A673 (cell line): ENCODE results near the gene EXT2. TPM values are rescaled to one million over a fixed set of nuclear protein-coding genes. Genes with fewer than 3 reads are reported as not detected.

ENCODE experiments used
- BruUV-seq: library from RNA; stranded (reverse); fragments of 400-500 nt; replicated peaks from 2 replicates; lab custom pipeline; 2021; lab: Mats Ljungman, UMichigan
- CTCF ChIA-PET: fragments of 300-600 bp; sonication (Branson Sonifier 250); formaldehyde crosslinking; loops from one replicate; lab custom pipeline; 2022; ENCODE audit warnings: antibody characterized with exemption; lab: Charles Lee
- POLR2A ChIA-PET: fragments of 300-600 bp; sonication (Branson Sonifier 250); formaldehyde crosslinking; loops from one replicate; lab custom pipeline; 2022; ENCODE audit warnings: antibody characterized with exemption; ENCODE audit not compliant: low non-redundant PET; lab: Charles Lee
- DNase-seq: peaks from one replicate; pipeline ENCODE4 v3.0.0-alpha.2; 2015; ENCODE audit warnings: low spot score
- H3K27ac ChIP-seq: fragments of 200-600 bp; sonication (generic); 2 replicates; pipeline ENCODE4 v1.5.1; 2016; ENCODE audit warnings: mixed run types, low read depth, mild to moderate bottlenecking, mixed read lengths, antibody characterized with exemption, low read length; ENCODE audit not compliant: poor library complexity, severe bottlenecking
- H3K27me3 ChIP-seq: fragments of 200-600 bp; sonication (generic); replicated peaks from 2 replicates; pipeline ENCODE4 v1.6.1; 2017; ENCODE audit warnings: mixed run types, low read depth, mild to moderate bottlenecking, mixed read lengths, antibody characterized with exemption, low read length; ENCODE audit not compliant: insufficient read depth, poor library complexity
- H3K36me3 ChIP-seq: fragments of 200-600 bp; sonication (generic); 2 replicates; pipeline ENCODE4 v1.6.1; 2016; ENCODE audit warnings: mixed run types, mild to moderate bottlenecking, mixed read lengths, antibody characterized with exemption, low read length; ENCODE audit not compliant: insufficient read depth, poor library complexity, severe bottlenecking
- H3K4me1 ChIP-seq: fragments of 200-600 bp; sonication (generic); 2 replicates; pipeline ENCODE4 v1.6.1; 2017; ENCODE audit warnings: mixed run types, mild to moderate bottlenecking, mixed read lengths, antibody characterized with exemption, low read length; ENCODE audit not compliant: insufficient read depth, poor library complexity, severe bottlenecking
- H3K4me3 ChIP-seq: fragments of 200-600 bp; sonication (generic); 2 replicates; pipeline ENCODE4 v1.5.1; 2016; ENCODE audit warnings: low read depth, mixed run types, mild to moderate bottlenecking, mixed read lengths, low read length; ENCODE audit not compliant: poor library complexity, severe bottlenecking
- H3K9me3 ChIP-seq: fragments of 200-600 bp; sonication (generic); 2 replicates; pipeline ENCODE4 v1.6.1; 2016; ENCODE audit warnings: mixed run types, low read depth, mild to moderate bottlenecking, mixed read lengths, antibody characterized with exemption, low read length; ENCODE audit not compliant: poor library complexity, severe bottlenecking
- EZH2 ChIP-seq: fragments of 200-600 bp; sonication (generic); IDR thresholded peaks from 2 replicates; pipeline ENCODE4 v1.6.1; 2017; ENCODE audit warnings: borderline replicate concordance, low read depth, mild to moderate bottlenecking, mixed read lengths, antibody characterized with exemption, low read length; ENCODE audit not compliant: poor library complexity, severe bottlenecking
- intact Hi-C: fragments of 100-400 bp; cut with micrococcal nuclease; formaldehyde crosslinking; loops from one replicate; pipeline ENCODE4 v1.10.0; 2022; ENCODE audit not compliant: unreplicated experiment
- total RNA-seq: library from RNA; stranded (reverse); gene quantifications from 2 replicates; pipeline ENCODE4 v1.2.3, GENCODE V29; 2021
- TF ChIP-seq, protein P1 (sequence below): fragments of 300-800, 200-600 bp; sonication (generic); conservative IDR thresholded peaks from 2 replicates; pipeline ENCODE4 v1.5.1; 2017; ENCODE audit warnings: low read depth, mild to moderate bottlenecking, antibody characterized with exemption, low read length, moderate library complexity, mixed read lengths

EXT2 gene
- total RNA-seq, 1 experiment from 2014 or later, result 123 TPM

- Histone ChIP-seq H3K27me3 (no peaks in the 10 kb centered on the region), H3K9me3 (no peaks in the 10 kb centered on the region), H3K27ac (no peak overlapping the region), H3K4me1 (no peaks in the 10 kb centered on the region), H3K36me3 (no peaks in the 10 kb centered on the region), H3K4me3 (no peak overlapping the region)
- no TSS peak for BruUV-seq
- intact Hi-C loops, result no loop called here
- ChIA-PET CTCF (interaction anchor here (3.4 kb wide), 1 partner anchor 10 kb away, joined by 21 read pairs; the partner anchor contains the start of gene EXT2), POLR2A (no interaction called here)
- no peak for TF ChIP-seq EZH2
- TF ChIP-seq, protein P1, sequence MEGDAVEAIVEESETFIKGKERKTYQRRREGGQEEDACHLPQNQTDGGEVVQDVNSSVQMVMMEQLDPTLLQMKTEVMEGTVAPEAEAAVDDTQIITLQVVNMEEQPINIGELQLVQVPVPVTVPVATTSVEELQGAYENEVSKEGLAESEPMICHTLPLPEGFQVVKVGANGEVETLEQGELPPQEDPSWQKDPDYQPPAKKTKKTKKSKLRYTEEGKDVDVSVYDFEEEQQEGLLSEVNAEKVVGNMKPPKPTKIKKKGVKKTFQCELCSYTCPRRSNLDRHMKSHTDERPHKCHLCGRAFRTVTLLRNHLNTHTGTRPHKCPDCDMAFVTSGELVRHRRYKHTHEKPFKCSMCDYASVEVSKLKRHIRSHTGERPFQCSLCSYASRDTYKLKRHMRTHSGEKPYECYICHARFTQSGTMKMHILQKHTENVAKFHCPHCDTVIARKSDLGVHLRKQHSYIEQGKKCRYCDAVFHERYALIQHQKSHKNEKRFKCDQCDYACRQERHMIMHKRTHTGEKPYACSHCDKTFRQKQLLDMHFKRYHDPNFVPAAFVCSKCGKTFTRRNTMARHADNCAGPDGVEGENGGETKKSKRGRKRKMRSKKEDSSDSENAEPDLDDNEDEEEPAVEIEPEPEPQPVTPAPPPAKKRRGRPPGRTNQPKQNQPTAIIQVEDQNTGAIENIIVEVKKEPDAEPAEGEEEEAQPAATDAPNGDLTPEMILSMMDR, result no peak
- DNase-seq, result no peak
Observed at GRCh38 chr11:44085330-44085729, 10.1 kb upstream of the EXT2 start.

DNA sequence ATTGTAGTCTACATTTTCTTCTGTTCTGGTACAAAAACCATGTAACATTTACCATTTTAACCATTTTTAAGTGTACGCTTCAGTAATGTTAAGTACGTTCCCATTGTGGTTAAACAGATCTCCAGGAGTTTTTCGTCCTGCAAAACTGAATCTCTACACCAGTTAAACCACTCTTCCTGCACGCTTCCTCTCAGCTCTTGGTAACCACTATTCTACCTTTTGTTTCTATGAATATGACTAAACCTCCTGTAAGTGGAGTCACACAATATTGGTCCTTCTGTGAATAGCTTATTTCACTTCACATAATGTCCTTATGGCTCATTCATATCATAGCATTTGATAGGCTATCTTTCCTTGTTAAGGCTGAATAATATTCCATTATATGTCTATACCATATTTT is 7.1 kb upstream of the EXT2 start:
- no peak for DNase-seq
- Histone ChIP-seq H3K27me3 (no peaks in the 10 kb centered on the region), H3K4me1 (no peaks in the 10 kb centered on the region), H3K27ac (no peak overlapping the region), H3K9me3 (no peaks in the 10 kb centered on the region), H3K4me3 (no peak overlapping the region), H3K36me3 (no peaks in the 10 kb centered on the region)
- intact Hi-C loops, result no loop called here
- TF ChIP-seq EZH2, result no peak
- TF ChIP-seq, protein P1, result no peak
- BruUV-seq, result no TSS peak
- ChIA-PET POLR2A (no interaction called here), CTCF (no interaction called here)

- CTCF ChIA-PET, result no interaction called here
- Histone ChIP-seq H3K27me3 (no peaks in the 10 kb centered on the region), H3K27ac (no peak overlapping the region), H3K36me3 (no peaks in the 10 kb centered on the region), H3K4me1 (no peaks in the 10 kb centered on the region), H3K9me3 (no peaks in the 10 kb centered on the region), H3K4me3 (no peak overlapping the region)
- TF ChIP-seq, protein P1, result no peak
- TF ChIP-seq EZH2, result no peak
- no TSS peak for BruUV-seq
- intact Hi-C loops, result no loop called here
- no peak for DNase-seq
- POLR2A ChIA-PET, result no interaction called here
Observed at GRCh38 chr11:44088871-44089270, 6.6 kb upstream of the EXT2 start.
